Liver (tissue), 9 donors: ENCODE measurements around the gene TESMIN. TPM values are rescaled to one million over a fixed set of nuclear protein-coding genes. Genes with fewer than 3 reads are reported as not detected.

Experiments
- DNase-seq: peaks from one replicate; pipeline ENCODE4 v3.0.0-alpha.2; 2017; ENCODE audit warnings: low spot score
- H3K27ac ChIP-seq, 2 donors: one replicate each; pipeline ENCODE4 v1.7.0; 2013; ENCODE audit warnings: inconsistent platforms in 2 of 2, low read length in 2 of 2, control low read depth in 1 of 2, low read depth in 1 of 2, mild to moderate bottlenecking in 1 of 2
- H3K27me3 ChIP-seq, 4 donors: one replicate each; pipeline versions ENCODE4 v1.6.1 to v1.7.0; 2013; ENCODE audit warnings: low read length in 3 of 4, inconsistent platforms in 1 of 4, mild to moderate bottlenecking in 1 of 4, moderate library complexity in 1 of 4; ENCODE audit not compliant: control insufficient read depth in 4 of 4, insufficient read depth in 4 of 4
- H3K36me3 ChIP-seq, 4 donors: one replicate each; pipeline versions ENCODE4 v1.6.1 to v1.7.0; 2013; ENCODE audit warnings: low read length in 3 of 4, mild to moderate bottlenecking in 3 of 4, low read depth in 1 of 4, moderate library complexity in 1 of 4; ENCODE audit not compliant: control insufficient read depth in 4 of 4, insufficient read depth in 3 of 4
- H3K4me1 ChIP-seq, 4 donors: one replicate each; pipeline versions ENCODE4 v1.6.1 to v1.7.0; 2013; ENCODE audit warnings: low read length in 3 of 4, mild to moderate bottlenecking in 3 of 4, moderate library complexity in 1 of 4; ENCODE audit not compliant: control insufficient read depth in 4 of 4, insufficient read depth in 4 of 4
- H3K4me3 ChIP-seq, 3 donors: one replicate each; pipeline versions ENCODE4 v1.6.1 to v1.7.0; 2013; ENCODE audit warnings: low read length in 3 of 3, control low read depth in 1 of 3, low read depth in 1 of 3, mild to moderate bottlenecking in 1 of 3
- H3K9ac ChIP-seq, 2 donors: one replicate each; pipeline ENCODE4 v1.7.0; 2013; ENCODE audit warnings: low read length in 2 of 2, mild to moderate bottlenecking in 2 of 2, moderate library complexity in 2 of 2, control low read depth in 1 of 2, low read depth in 1 of 2
- H3K9me3 ChIP-seq, 4 donors: one replicate each; pipeline versions ENCODE4 v1.6.1 to v1.7.0; 2013; ENCODE audit warnings: low read length in 3 of 4; ENCODE audit not compliant: control insufficient read depth in 4 of 4
- EGR1 ChIP-seq, 2 donors: IDR thresholded peaks; 2 replicates each; pipeline ENCODE4 v1.6.1; 2016 to 2018; ENCODE audit warnings: antibody characterized with exemption in 2 of 2, low read depth in 2 of 2
- FOXA1 ChIP-seq: IDR thresholded peaks from 2 replicates; pipeline ENCODE4 v1.6.1; 2016; ENCODE audit warnings: antibody characterized with exemption
- FOXA2 ChIP-seq: IDR thresholded peaks from 2 replicates; pipeline ENCODE4 v1.6.1; 2016; ENCODE audit warnings: antibody characterized with exemption
- GABPA ChIP-seq, 2 donors: IDR thresholded peaks in 1 of 2; conservative IDR thresholded peaks in 1 of 2; 2 replicates each; pipeline ENCODE4 v1.6.1; 2016; ENCODE audit warnings: antibody characterized with exemption in 2 of 2, mild to moderate bottlenecking in 1 of 2, moderate library complexity in 1 of 2
- HNF4A ChIP-seq, 2 donors: conservative IDR thresholded peaks; 2 replicates each; pipeline ENCODE4 v1.6.1; 2016; ENCODE audit warnings: antibody characterized with exemption in 2 of 2, mild to moderate bottlenecking in 2 of 2
- HNF4G ChIP-seq: IDR thresholded peaks from 2 replicates; pipeline ENCODE4 v1.6.1; 2016; ENCODE audit warnings: antibody characterized with exemption
- JUND ChIP-seq, 2 donors: IDR thresholded peaks; 2 replicates each; pipeline ENCODE4 v1.6.1; 2016; ENCODE audit warnings: antibody characterized with exemption in 2 of 2
- NR2F2 ChIP-seq: IDR thresholded peaks from 2 replicates; pipeline ENCODE4 v1.6.1; 2016; ENCODE audit warnings: antibody characterized with exemption
- RAD21 ChIP-seq, 2 donors: IDR thresholded peaks; 2 replicates each; pipeline ENCODE4 v1.6.1; 2016; ENCODE audit warnings: antibody characterized with exemption in 2 of 2, mild to moderate bottlenecking in 2 of 2
- RXRA ChIP-seq, 2 donors: IDR thresholded peaks; 2 replicates each; pipeline ENCODE4 v1.6.1; 2017 to 2018; ENCODE audit warnings: antibody characterized with exemption in 2 of 2, mild to moderate bottlenecking in 1 of 2
- SP1 ChIP-seq: IDR thresholded peaks from 2 replicates; pipeline ENCODE4 v1.6.1; 2018; ENCODE audit warnings: antibody characterized with exemption, mild to moderate bottlenecking
- TAF1 ChIP-seq: conservative IDR thresholded peaks from 2 replicates; pipeline ENCODE4 v1.6.1; 2016; ENCODE audit warnings: antibody characterized with exemption, mild to moderate bottlenecking
- YY1 ChIP-seq: IDR thresholded peaks from 2 replicates; pipeline ENCODE4 v1.6.1; 2016; ENCODE audit warnings: antibody characterized with exemption, mild to moderate bottlenecking
- WGBS: extraction: QIAGEN DNeasy Blood & Tissue Kit; methylation state at CpG from one replicate; pipeline ENCODE4 v1.1.7; 2013; 5-methylcytosine and 5-hydroxymethylcytosine counted together
- polyA plus RNA-seq, 2 donors: library from polyadenylated mRNA; stranded (reverse) in 1 of 2; unstranded in 1 of 2; fragments of 200-250 nt in 1 of 2; fragments of >200 nt in 1 of 2; fragmentation: Nextera tagmentation in 1 of 2; extraction: Ambion mirVana in 1 of 2; gene quantifications; one replicate each; pipeline versions ENCODE4 v1.2.1 to v1.2.3, GENCODE V29; 2013 to 2015
- total RNA-seq, 2 donors: library from RNA; depleted of rRNA; stranded (reverse); fragments of >200 nt; gene quantifications; one replicate each; pipeline ENCODE4 v1.2.3, GENCODE V29; 2014
- TF ChIP-seq, protein P1 (sequence below): IDR thresholded peaks from 2 replicates; pipeline ENCODE4 v1.6.1; 2016; ENCODE audit warnings: antibody characterized with exemption
- TF ChIP-seq, protein P2 (sequence below): IDR thresholded peaks from 2 replicates; pipeline ENCODE4 v1.6.1; 2016; ENCODE audit warnings: antibody characterized with exemption
- TF ChIP-seq, protein P3 (sequence below): IDR thresholded peaks from 2 replicates; pipeline ENCODE4 v1.6.1; 2016; ENCODE audit warnings: antibody characterized with exemption, mild to moderate bottlenecking
- TF ChIP-seq, protein P4 (sequence below): fragments of 150-350 bp; IDR thresholded peaks from 2 replicates; pipeline ENCODE4 v1.5.1; 2017; ENCODE audit warnings: improper control_type of control experiment, low read depth, low read length; ENCODE audit not compliant: missing input control
- TF ChIP-seq, protein P5 (sequence below): IDR thresholded peaks from 2 replicates; pipeline ENCODE4 v1.6.1; 2016; ENCODE audit warnings: antibody characterized with exemption
- donor health status: healthy.
- donor health status: healthy.
- donor health status: healthy.
- donor health status: healthy.
- donor health status: healthy.

Gene TESMIN
- total and polyA plus RNA-seq, 4 donors, result 0.27 to 2.5 (median 0.62) TPM

DNA sequence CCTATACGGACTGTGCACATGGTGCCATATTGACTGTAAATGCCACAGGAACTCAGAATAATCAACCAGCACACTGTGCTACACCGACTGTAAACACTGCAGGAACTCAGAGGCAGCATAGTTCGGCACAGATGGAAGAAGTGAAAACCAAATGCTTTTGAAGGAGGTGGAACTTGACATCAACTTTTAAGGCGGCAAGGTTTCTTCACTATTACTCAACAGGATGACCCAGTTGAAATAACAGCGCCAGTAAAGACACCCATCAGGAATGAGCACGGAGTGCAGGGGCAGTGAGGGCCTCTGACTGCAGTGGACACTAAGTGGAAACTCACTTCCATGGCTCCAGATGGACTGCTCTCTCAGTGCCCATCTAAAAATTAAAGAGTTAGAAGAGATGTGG is 15.7 kb downstream of the TESMIN start:
- 88% methylated on average over 6 of the region's 6 CpGs for whole genome bisulfite sequencing
- H3K4me1 ChIP-seq, result no peaks in the 10 kb centered on the region
- H3K9ac ChIP-seq, result no peak overlapping the region
- TF ChIP-seq YY1 (no peak), RXRA (IDR thresholded peaks at IDR 0.05) (no peak), TAF1 (no peak), HNF4A (conservative IDR thresholded peaks at IDR 0.05) (no peak), GABPA (IDR thresholded peaks at IDR 0.05 in 1 of 2, conservative IDR thresholded peaks at IDR 0.05 in 1 of 2) (no peak), NR2F2 (no peak), JUND (IDR thresholded peaks at IDR 0.05) (no peak)
- TF ChIP-seq, protein P1, sequence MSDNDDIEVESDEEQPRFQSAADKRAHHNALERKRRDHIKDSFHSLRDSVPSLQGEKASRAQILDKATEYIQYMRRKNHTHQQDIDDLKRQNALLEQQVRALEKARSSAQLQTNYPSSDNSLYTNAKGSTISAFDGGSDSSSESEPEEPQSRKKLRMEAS, result no peak
- TF ChIP-seq, protein P2, sequence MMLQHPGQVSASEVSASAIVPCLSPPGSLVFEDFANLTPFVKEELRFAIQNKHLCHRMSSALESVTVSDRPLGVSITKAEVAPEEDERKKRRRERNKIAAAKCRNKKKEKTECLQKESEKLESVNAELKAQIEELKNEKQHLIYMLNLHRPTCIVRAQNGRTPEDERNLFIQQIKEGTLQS, result no peak
- TF ChIP-seq, protein P3, sequence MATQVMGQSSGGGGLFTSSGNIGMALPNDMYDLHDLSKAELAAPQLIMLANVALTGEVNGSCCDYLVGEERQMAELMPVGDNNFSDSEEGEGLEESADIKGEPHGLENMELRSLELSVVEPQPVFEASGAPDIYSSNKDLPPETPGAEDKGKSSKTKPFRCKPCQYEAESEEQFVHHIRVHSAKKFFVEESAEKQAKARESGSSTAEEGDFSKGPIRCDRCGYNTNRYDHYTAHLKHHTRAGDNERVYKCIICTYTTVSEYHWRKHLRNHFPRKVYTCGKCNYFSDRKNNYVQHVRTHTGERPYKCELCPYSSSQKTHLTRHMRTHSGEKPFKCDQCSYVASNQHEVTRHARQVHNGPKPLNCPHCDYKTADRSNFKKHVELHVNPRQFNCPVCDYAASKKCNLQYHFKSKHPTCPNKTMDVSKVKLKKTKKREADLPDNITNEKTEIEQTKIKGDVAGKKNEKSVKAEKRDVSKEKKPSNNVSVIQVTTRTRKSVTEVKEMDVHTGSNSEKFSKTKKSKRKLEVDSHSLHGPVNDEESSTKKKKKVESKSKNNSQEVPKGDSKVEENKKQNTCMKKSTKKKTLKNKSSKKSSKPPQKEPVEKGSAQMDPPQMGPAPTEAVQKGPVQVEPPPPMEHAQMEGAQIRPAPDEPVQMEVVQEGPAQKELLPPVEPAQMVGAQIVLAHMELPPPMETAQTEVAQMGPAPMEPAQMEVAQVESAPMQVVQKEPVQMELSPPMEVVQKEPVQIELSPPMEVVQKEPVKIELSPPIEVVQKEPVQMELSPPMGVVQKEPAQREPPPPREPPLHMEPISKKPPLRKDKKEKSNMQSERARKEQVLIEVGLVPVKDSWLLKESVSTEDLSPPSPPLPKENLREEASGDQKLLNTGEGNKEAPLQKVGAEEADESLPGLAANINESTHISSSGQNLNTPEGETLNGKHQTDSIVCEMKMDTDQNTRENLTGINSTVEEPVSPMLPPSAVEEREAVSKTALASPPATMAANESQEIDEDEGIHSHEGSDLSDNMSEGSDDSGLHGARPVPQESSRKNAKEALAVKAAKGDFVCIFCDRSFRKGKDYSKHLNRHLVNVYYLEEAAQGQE, result no peak
- TF ChIP-seq, protein P4, sequence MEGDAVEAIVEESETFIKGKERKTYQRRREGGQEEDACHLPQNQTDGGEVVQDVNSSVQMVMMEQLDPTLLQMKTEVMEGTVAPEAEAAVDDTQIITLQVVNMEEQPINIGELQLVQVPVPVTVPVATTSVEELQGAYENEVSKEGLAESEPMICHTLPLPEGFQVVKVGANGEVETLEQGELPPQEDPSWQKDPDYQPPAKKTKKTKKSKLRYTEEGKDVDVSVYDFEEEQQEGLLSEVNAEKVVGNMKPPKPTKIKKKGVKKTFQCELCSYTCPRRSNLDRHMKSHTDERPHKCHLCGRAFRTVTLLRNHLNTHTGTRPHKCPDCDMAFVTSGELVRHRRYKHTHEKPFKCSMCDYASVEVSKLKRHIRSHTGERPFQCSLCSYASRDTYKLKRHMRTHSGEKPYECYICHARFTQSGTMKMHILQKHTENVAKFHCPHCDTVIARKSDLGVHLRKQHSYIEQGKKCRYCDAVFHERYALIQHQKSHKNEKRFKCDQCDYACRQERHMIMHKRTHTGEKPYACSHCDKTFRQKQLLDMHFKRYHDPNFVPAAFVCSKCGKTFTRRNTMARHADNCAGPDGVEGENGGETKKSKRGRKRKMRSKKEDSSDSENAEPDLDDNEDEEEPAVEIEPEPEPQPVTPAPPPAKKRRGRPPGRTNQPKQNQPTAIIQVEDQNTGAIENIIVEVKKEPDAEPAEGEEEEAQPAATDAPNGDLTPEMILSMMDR, result no peak
- H3K36me3 ChIP-seq, result no peaks in the 10 kb centered on the region
- H3K27ac ChIP-seq, result no peak overlapping the region
- H3K4me3 ChIP-seq, result no peak overlapping the region
- no peak for DNase-seq
- H3K9me3 ChIP-seq, result no peaks in the 10 kb centered on the region
- no peaks in the 10 kb centered on the region for H3K27me3 ChIP-seq

DNA sequence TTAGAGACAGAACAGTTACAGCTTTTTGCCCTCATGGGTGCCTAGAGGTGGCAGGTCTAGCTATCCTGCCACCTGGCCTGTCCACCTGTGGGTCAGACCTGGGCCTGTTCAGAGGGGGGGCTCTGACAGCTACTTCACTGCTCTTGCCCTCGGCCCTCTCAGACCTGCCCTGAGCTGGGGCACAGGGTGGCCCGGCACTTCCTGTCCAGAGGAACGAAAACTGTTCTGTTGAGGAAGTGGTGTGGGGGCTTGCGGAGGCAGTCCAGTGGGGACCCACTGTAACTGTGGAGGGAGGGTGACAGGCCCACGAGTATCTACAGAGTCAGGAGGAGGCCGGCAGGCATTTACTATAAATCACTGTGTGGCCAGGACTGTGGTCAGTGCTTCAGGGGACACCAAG is 16.2 kb downstream of the TESMIN start:
- Histone ChIP-seq H3K4me3 (no peak overlapping the region), H3K27ac (no peak overlapping the region), H3K9me3 (no peaks in the 10 kb centered on the region), H3K27me3 (no peaks in the 10 kb centered on the region), H3K36me3 (no peaks in the 10 kb centered on the region), H3K9ac (no peak overlapping the region), H3K4me1 (no peaks in the 10 kb centered on the region)
- 71% methylated on average over 6 of the region's 6 CpGs for WGBS
- no peak for DNase-seq
- TF ChIP-seq HNF4G, result no peak
- TF ChIP-seq, protein P1, result no peak
- no peak for TF ChIP-seq SP1
- TF ChIP-seq JUND (IDR thresholded peaks at IDR 0.05), result no peak
- no peak for TF ChIP-seq EGR1 (IDR thresholded peaks at IDR 0.05; ENCODE audit: low read depth in 2 of 2)
- no peak for TF ChIP-seq RXRA (IDR thresholded peaks at IDR 0.05)
- TF ChIP-seq RAD21 (IDR thresholded peaks at IDR 0.05), result no peak
- TF ChIP-seq, protein P3, result no peak
- TF ChIP-seq NR2F2, result no peak
- TF ChIP-seq, protein P4, result no peak
- TF ChIP-seq FOXA2, result no peak
- no peak for TF ChIP-seq FOXA1
- TF ChIP-seq HNF4A (conservative IDR thresholded peaks at IDR 0.05), result no peak
- TF ChIP-seq, protein P5, sequence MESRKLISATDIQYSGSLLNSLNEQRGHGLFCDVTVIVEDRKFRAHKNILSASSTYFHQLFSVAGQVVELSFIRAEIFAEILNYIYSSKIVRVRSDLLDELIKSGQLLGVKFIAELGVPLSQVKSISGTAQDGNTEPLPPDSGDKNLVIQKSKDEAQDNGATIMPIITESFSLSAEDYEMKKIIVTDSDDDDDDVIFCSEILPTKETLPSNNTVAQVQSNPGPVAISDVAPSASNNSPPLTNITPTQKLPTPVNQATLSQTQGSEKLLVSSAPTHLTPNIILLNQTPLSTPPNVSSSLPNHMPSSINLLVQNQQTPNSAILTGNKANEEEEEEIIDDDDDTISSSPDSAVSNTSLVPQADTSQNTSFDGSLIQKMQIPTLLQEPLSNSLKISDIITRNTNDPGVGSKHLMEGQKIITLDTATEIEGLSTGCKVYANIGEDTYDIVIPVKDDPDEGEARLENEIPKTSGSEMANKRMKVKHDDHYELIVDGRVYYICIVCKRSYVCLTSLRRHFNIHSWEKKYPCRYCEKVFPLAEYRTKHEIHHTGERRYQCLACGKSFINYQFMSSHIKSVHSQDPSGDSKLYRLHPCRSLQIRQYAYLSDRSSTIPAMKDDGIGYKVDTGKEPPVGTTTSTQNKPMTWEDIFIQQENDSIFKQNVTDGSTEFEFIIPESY, result no peak
- no peak for TF ChIP-seq YY1
